ENCODE data around the gene ETS1.

ETS1 gene

DNA sequence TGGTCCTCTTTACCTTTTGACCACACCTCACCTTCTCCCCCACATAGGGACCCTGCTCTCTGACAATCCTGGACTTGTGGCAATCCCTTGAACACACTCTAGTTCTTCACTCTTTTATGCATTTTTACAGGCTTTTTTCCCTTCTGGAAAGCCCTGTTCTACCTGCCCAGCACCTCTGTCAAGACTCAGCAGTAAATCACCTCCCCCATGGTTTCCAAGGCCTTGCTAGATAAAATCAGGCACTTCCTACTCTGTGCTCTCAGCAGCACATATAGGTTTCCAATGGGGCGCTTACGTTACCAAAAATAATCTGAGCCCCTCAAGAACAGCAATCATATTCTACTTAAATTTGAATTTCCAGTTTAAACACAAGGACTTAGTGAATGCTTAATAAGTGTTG is 53.9 kb downstream of the ETS1 start:
- TF ChIP-seq, protein P1, sequence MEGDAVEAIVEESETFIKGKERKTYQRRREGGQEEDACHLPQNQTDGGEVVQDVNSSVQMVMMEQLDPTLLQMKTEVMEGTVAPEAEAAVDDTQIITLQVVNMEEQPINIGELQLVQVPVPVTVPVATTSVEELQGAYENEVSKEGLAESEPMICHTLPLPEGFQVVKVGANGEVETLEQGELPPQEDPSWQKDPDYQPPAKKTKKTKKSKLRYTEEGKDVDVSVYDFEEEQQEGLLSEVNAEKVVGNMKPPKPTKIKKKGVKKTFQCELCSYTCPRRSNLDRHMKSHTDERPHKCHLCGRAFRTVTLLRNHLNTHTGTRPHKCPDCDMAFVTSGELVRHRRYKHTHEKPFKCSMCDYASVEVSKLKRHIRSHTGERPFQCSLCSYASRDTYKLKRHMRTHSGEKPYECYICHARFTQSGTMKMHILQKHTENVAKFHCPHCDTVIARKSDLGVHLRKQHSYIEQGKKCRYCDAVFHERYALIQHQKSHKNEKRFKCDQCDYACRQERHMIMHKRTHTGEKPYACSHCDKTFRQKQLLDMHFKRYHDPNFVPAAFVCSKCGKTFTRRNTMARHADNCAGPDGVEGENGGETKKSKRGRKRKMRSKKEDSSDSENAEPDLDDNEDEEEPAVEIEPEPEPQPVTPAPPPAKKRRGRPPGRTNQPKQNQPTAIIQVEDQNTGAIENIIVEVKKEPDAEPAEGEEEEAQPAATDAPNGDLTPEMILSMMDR (IDR thresholded peaks at IDR 0.05; ENCODE audit: control insufficient read depth, extremely low read depth, insufficient read depth): no peak
- no peak overlapping the region for H3K4me3 ChIP-seq (ENCODE audit: low read depth, low read length)
- DNase-seq (ENCODE audit: low read depth): no peak

DNA sequence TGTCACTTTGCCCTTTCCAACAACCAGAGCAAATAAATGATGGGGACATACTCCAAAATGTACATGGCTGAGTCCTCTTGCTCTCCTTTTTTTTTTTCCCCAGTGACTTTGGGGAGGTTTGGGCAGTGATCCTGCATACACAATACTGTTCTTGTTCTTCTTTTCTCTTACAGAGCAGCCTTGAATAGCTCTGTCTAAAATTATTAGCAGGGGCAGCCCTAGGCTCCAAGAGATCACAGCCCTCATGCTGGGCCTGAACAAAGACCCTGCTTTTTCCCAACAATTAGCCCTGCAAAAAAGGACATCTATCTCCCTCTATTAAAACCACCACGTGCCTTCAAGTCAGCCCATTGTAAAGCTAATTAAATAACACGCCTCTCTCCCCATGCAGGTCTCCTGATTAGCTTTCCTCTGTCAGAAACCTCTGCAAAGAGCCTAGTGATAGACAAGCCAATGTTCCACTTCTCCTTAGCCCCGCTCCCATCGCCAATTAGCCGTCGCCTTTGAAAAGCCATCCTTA is 54.7 kb downstream of the ETS1 start:
- H3K4me3 ChIP-seq (ENCODE audit: low read depth, low read length): no peak overlapping the region
- TF ChIP-seq, protein P1 (IDR thresholded peaks at IDR 0.05; ENCODE audit: control insufficient read depth, extremely low read depth, insufficient read depth): no peak
- DNase-seq (ENCODE audit: low read depth): no peak

DNA sequence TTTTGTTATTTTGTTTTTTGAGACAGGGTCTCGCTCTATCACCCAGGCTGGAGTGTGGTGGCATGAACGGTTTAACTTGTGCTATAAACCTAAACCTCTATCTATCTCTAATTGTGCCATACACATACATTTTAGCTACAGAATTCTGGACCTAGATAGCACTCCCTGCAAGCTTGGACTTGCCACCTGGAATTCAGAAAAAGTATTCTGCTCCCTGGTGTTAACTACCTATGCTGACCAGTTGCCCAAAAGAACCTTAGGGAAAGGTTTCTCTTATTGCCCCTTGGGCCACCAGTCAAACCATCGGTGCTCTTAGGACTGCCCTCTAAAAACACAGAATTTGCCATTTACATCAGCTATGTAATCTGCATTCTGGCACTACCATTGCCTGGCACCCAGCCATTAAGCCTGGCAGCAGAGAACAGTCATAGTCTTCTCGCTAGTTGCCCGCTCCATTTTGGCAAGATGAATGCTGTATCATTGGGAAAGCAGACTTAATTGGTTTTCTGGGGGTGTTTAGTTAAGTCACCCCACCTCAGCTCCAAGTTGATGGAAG is 55.3 kb downstream of the ETS1 start:
- no peak for DNase-seq (ENCODE audit: low read depth)
- H3K4me3 ChIP-seq (ENCODE audit: low read depth, low read length): no peak overlapping the region

DNA sequence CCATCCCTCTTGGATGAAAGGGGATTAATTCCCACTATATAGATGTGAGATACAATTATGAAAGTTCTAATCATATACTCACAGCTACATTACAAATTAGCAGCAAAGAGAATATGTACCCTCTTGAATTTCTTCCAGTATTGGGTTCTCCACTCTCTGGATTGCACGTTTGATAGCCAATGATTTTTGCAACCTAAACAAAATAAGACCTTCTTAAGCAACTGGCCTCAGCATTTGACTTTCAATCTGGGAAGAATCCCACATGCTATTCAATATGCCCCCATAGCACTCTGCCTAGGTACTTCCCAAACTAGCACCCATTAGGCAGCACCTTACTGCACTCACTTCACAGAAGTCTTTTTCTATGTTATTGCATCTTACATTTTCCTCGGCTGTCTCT is 55.8 kb downstream of the ETS1 start:
- DNase-seq (ENCODE audit: low read depth): no peak
- H3K4me3 ChIP-seq (ENCODE audit: low read depth, low read length): no peak overlapping the region
- TF ChIP-seq, protein P1 (IDR thresholded peaks at IDR 0.05; ENCODE audit: control insufficient read depth, extremely low read depth, insufficient read depth): no peak

More for the DNA sequence above, 55.3 kb downstream of the ETS1 start:
- TF ChIP-seq, protein P1 (IDR thresholded peaks at IDR 0.05; ENCODE audit: control insufficient read depth, extremely low read depth, insufficient read depth): no peak

DNA sequence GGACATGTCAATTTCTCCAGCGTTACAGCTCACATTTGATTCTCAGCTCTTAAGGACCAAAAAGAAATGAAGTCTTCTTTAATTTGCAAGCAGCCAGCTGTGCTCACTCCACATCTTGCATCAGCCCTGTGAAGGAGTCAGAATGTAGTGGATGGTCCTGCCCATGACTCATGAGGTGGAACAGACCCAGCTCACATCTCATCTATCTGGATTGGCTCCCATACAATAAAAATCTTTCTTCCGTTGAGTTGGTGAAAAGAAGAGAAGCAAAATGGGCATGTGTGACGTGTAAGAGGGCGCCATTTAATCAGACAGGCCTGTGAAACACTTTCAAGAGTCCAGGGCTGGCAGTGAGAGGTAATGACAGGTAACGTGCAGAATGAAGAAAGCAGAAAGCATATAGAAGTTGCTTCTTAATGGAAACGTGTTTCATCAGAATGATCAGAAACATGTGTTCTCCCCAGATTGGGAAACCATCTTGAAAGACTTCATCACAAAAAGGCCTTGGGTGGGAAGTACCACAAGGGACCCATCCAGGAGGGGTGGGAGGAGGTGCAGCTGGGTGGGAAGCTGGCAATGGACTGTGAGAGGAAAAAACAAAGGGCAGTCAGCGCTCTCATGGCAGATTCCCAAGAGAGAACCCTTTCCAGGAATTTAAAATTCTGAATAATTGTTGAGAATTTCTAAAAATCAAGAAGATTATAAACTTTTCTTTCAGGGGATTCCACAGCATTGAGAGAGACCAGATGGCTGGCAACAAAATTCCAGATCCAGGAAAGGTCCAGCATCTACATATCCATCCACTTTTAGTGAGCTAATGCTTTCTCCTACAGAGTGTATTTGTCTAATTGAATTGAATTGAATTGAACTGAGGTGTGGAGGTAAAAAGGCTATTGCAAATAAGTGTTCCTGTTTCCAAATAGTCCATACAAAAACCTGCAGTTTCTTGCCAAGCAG is 57.0 kb downstream of the ETS1 start:
- TF ChIP-seq, protein P1 (IDR thresholded peaks at IDR 0.05; ENCODE audit: control insufficient read depth, extremely low read depth, insufficient read depth): no peak
- no peak overlapping the region for H3K4me3 ChIP-seq (ENCODE audit: low read depth, low read length)
- no peak for DNase-seq (ENCODE audit: low read depth)

DNA sequence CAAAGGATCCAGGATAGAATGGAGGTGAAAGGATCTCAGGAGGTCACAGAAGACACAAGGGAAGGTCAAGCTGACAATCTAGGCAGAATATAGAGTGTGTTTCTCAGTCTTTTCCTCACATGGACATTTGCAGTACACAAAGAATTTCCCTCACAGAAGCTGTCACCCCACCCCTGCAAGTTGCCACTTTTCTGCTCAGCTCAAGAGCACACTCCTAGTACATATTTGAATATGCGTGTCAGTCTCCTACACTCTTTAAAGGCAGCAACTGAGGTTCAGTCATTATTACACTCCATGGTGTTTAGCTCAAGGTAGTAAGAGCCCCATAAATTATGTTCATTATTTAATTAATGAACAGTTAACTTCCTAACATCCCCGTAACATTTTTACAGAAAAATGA is 59.1 kb downstream of the ETS1 start:
- no peak for DNase-seq (ENCODE audit: low read depth)
- no peak overlapping the region for H3K4me3 ChIP-seq (ENCODE audit: low read depth, low read length)
- TF ChIP-seq, protein P1 (IDR thresholded peaks at IDR 0.05; ENCODE audit: control insufficient read depth, extremely low read depth, insufficient read depth): no peak

Measured in LNCaP clone FGC (cell line).